Osteocyte (in vitro differentiated cells): ENCODE measurements around the gene TUT7. TPM values are rescaled to one million over a fixed set of nuclear protein-coding genes. Genes with fewer than 3 reads are reported as not detected.
A peak's percentile ranks its signal among the peaks of the same experiment; 100 is the strongest.

Source experiments
- DNase-seq: peaks from one replicate; pipeline ENCODE4 v3.0.0; 2021; ENCODE audit warnings: mixed read lengths; ENCODE audit not compliant: unreplicated experiment; ENCODE audit errors: extremely low spot score
- H3K27ac Mint-ChIP-seq: one replicate; pipeline ENCODE4 v1.8.0; 2021; ENCODE audit warnings: mild to moderate bottlenecking, mixed read lengths; ENCODE audit not compliant: unreplicated experiment
- H3K27me3 Mint-ChIP-seq: one replicate; pipeline ENCODE4 v1.8.0; 2021; ENCODE audit warnings: mixed read lengths; ENCODE audit not compliant: unreplicated experiment
- H3K36me3 Mint-ChIP-seq: one replicate; pipeline ENCODE4 v1.8.0; 2021; ENCODE audit warnings: mixed read lengths; ENCODE audit not compliant: unreplicated experiment
- H3K4me1 Mint-ChIP-seq: one replicate; pipeline ENCODE4 v1.8.0; 2021; ENCODE audit warnings: mixed read lengths; ENCODE audit not compliant: unreplicated experiment
- H3K4me3 Mint-ChIP-seq: one replicate; pipeline ENCODE4 v1.8.0; 2021; ENCODE audit warnings: mild to moderate bottlenecking, moderate library complexity, mixed read lengths; ENCODE audit not compliant: unreplicated experiment
- H3K9me3 Mint-ChIP-seq: one replicate; pipeline ENCODE4 v1.8.0; 2021; ENCODE audit warnings: mixed read lengths; ENCODE audit not compliant: unreplicated experiment
- total RNA-seq: library from RNA; stranded (reverse); gene quantifications from 2 replicates; pipeline ENCODE4 v1.2.1, GENCODE V29; 2021
- TF ChIP-seq, protein P1 (sequence below): fragments of 200-600 bp; sonication (generic); IDR thresholded peaks from 2 replicates; pipeline ENCODE4 v1.5.0; 2021; ENCODE audit warnings: antibody characterized with exemption, mild to moderate bottlenecking, moderate library complexity

The TUT7 gene
- total RNA-seq, 1 donor from 2014 or later: 24.8 TPM

DNA sequence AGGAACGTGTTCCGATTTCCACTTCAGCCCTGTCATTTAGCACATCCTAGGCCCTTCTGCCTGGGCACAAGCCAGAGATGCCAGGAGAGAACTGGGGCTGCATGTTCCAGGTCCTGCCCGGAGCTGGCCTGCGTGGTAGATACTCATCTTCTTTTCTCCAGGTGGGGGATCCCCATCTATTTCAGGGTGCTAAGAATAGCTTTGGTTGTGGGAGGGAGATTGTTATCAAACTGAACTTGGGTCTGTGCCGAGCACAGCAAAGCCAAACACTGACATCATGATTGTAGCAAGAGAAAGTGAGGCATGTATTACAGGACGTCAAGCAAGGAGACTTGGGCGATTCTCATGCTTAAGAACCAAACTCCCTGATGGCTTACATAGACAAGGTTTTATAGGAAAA is 113.0 kb downstream of the TUT7 start:
- Mint-ChIP-seq H3K36me3 (no peaks in the 10 kb centered on the region), H3K27me3 (peaks cover 3% of the 10 kb centered on the region), H3K9me3 (no peaks in the 10 kb centered on the region), H3K4me3 (no peak overlapping the region), H3K4me1 (peaks cover 6% of the 10 kb centered on the region), H3K27ac (no peak overlapping the region)
- TF ChIP-seq, protein P1, sequence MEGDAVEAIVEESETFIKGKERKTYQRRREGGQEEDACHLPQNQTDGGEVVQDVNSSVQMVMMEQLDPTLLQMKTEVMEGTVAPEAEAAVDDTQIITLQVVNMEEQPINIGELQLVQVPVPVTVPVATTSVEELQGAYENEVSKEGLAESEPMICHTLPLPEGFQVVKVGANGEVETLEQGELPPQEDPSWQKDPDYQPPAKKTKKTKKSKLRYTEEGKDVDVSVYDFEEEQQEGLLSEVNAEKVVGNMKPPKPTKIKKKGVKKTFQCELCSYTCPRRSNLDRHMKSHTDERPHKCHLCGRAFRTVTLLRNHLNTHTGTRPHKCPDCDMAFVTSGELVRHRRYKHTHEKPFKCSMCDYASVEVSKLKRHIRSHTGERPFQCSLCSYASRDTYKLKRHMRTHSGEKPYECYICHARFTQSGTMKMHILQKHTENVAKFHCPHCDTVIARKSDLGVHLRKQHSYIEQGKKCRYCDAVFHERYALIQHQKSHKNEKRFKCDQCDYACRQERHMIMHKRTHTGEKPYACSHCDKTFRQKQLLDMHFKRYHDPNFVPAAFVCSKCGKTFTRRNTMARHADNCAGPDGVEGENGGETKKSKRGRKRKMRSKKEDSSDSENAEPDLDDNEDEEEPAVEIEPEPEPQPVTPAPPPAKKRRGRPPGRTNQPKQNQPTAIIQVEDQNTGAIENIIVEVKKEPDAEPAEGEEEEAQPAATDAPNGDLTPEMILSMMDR: no peak
- DNase-seq: no peak

DNA sequence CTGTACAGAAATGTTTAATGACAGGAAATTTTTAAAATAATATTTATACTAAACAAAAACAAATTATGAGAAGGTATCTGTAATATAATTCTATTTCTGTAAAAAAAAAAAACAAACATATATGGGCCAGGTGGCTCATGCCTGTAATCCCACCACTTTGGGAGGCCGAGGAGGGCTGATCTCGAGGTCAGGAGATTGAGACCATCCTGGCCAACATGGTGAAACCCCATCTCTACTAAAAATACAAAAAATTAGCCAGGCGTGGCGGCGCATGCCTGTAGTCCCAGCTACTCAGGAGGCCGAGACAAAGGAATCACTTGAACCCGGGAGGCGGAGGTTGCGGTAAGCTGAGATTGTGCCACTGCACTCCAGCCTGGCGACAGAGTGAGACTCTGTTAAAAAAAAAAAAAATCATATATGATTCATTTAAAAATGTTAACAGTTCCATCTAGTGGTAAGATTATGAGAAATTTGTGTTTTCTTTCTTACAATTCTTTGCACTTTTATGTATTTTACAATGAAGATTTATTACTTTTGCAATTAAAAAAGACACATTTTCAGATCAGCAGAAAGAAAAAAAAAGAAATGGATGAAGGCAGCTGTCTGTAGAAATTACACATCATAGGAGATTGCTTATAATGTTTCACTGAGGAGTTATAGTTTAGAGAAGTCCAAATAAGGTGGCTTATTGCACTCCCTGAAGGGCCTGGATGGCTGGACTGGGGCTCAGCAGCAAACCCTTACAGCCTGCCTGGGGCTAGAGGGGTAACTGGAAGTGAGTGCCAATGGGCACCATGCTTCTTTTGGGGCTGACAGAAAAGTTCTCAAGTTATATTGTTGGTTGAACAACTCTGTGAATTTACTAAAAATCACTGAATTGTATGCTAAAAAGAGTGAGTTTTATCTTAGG is 115.1 kb downstream of the TUT7 start:
- Mint-ChIP-seq H3K27ac (no peak overlapping the region), H3K36me3 (no peaks in the 10 kb centered on the region), H3K4me1 (peaks cover 6% of the 10 kb centered on the region), H3K9me3 (no peaks in the 10 kb centered on the region), H3K27me3 (peaks cover 14% of the 10 kb centered on the region), H3K4me3 (no peak overlapping the region)
- no peak for DNase-seq
- TF ChIP-seq, protein P1: peak; percentile 44

Other genes starting within 250 kb of the TUT7 start
- 0.40 TPM in 1 of 2 replicates, not detected in the other for gene C9orf153, start 94.8 kb downstream of the TUT7 start, total RNA-seq
- 32.9 and 33.9 TPM in 2 replicates for gene ISCA1, start 71.9 kb downstream of the TUT7 start, total RNA-seq